Brain microvascular endothelial cell (primary cell): ENCODE measurements around the gene GREM1.
A peak's percentile ranks its signal among the peaks of the same experiment; 100 is the strongest.

Experiments used
- DNase-seq: peaks from one replicate; pipeline ENCODE4 v3.0.0-alpha.2; 2020
- H3K27ac ChIP-seq: fragments of 250-450 bp; sonication (Bioruptor Pico); 2 replicates; pipeline ENCODE4 v1.5.1; 2020; ENCODE audit warnings: mild to moderate bottlenecking, moderate library complexity
- H3K27me3 ChIP-seq: fragments of 250-450 bp; sonication (Bioruptor Pico); replicated peaks from 2 replicates; pipeline ENCODE4 v1.5.1; 2020; ENCODE audit warnings: mild to moderate bottlenecking
- H3K36me3 ChIP-seq: fragments of 250-450 bp; sonication (Bioruptor Pico); replicated peaks from 2 replicates; pipeline ENCODE4 v1.5.1; 2020; ENCODE audit warnings: mild to moderate bottlenecking
- H3K4me3 ChIP-seq: 2 replicates; pipeline ENCODE4 v1.5.1; 2011; ENCODE audit warnings: low read depth, mild to moderate bottlenecking, control low read depth, low read length, moderate library complexity
- CTCF ChIP-seq: IDR thresholded peaks from 2 replicates; pipeline ENCODE4 v1.5.1; 2011; ENCODE audit warnings: low read depth, mild to moderate bottlenecking, moderate library complexity, low read length, control low read depth, inconsistent platforms; ENCODE audit errors: missing control alignments
- in situ Hi-C: cut with HindIII; loops from 2 replicates; pipeline ENCODE4 v1.10.0; 2017; ENCODE audit warnings: low sequenced_read_pairs, low pct_ligation_motif_present

The GREM1 gene

GRCh38 chr15:32767236-32767635 lies 49.4 kb downstream of the GREM1 start:
- in situ Hi-C loops, result no loop called here
- no peak for DNase-seq
- Histone ChIP-seq H3K27me3 (no peaks in the 10 kb centered on the region), H3K4me3 (no peak overlapping the region), H3K27ac (no peak overlapping the region), H3K36me3 (no peaks in the 10 kb centered on the region)
- no peak for TF ChIP-seq CTCF

- Histone ChIP-seq H3K27me3 (no peaks in the 10 kb centered on the region), H3K36me3 (peaks cover 3% of the 10 kb centered on the region), H3K27ac (peak overlapping the region; percentile 91), H3K4me3 (no peak overlapping the region)
- TF ChIP-seq CTCF, result no peak
- in situ Hi-C loops, result no loop called here
- peak; percentile 96 for DNase-seq
Observed at GRCh38 chr15:32774022-32774421, 56.2 kb downstream of the GREM1 start.

DNA sequence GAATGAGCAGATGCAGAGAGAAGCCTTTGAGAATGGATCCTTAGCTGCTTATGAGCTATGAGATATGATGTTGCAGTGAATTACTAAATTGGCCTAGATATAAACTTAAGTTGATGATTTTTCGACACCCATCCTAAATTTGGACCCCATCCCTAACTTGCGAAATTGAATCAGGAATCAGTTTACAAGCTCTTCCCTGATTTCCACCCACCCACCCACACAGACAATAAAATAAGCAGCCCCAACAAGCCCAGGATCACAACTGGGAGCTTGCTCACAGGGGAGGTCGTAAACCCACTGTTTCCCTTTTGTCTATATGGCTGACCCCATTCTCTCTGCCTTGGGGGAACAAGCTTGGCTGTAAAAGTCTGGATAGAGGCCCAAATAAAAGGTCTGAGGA lies 57.3 kb downstream of the GREM1 start:
- Histone ChIP-seq H3K27me3 (no peaks in the 10 kb centered on the region), H3K27ac (peak overlapping the region; percentile 91), H3K36me3 (peaks cover 3% of the 10 kb centered on the region), H3K4me3 (no peak overlapping the region)
- TF ChIP-seq CTCF, result no peak
- in situ Hi-C loops, result no loop called here
- no peak for DNase-seq

DNA sequence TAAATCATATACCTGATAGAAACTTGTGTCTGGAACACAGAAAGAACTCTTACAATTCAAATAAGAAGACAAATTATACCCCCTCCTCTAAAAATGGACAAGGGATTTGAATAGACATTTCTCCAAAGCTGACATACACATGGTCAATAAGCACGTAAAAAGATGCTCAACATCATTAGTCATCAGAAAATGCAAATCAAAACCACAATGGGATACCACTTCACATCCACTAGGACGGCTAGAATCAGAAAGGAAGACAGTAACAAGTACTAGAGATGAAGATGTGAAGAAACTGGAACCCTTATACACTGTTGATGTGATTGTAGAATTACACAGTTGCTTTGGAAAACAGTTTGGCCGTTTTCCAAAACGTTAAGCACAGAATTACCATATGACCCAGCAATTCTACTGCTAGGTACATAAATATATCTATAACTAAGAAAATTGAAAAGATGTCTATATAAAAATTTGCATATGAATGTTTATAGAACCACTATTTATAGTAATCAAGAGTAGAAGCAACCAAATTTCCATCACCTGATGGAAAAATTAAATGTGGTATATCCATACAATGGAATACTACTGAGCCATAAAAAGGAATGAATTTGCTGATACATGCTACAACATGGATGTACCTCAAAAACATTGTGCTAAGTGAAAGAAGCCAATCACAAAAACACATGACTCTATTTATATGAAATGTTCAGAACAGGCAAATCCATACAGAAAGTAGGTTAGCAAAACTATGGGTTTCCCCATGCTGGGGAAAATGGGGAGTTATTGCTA lies 60.8 kb downstream of the GREM1 start:
- TF ChIP-seq CTCF, result no peak
- in situ Hi-C loops, result no loop called here
- no peak overlapping the region for H3K27ac ChIP-seq
- peaks cover 3% of the 10 kb centered on the region for H3K36me3 ChIP-seq
- H3K27me3 ChIP-seq, result no peaks in the 10 kb centered on the region
- H3K4me3 ChIP-seq, result no peak overlapping the region
- no peak for DNase-seq

GRCh38 chr15:32781781-32782180 lies 64.0 kb downstream of the GREM1 start:
- no peak for DNase-seq

More at GRCh38 chr15:32781781-32782180, 64.0 kb downstream of the GREM1 start:
- in situ Hi-C loops, result no loop called here
- Histone ChIP-seq H3K4me3 (no peak overlapping the region), H3K27ac (no peak overlapping the region), H3K27me3 (no peaks in the 10 kb centered on the region), H3K36me3 (no peaks in the 10 kb centered on the region)
- no peak for TF ChIP-seq CTCF
